Fibroblast of lung (primary cell): ENCODE measurements around the gene SAFB. TPM values are rescaled to one million over a fixed set of nuclear protein-coding genes. Genes with fewer than 3 reads are reported as not detected.

ENCODE experiments used
- DNase-seq, 2 donors: peaks; one replicate each; pipeline versions ENCODE4 v3.0.0 to v3.0.0-alpha.2; 2010; ENCODE audit warnings: low read depth in 2 of 2
- H2AFZ ChIP-seq: 2 replicates; pipeline ENCODE4 v1.5.1; 2012; ENCODE audit warnings: low read length, control low read depth, inconsistent platforms
- H3K27ac ChIP-seq: 2 replicates; pipeline ENCODE4 v1.5.1; 2011; ENCODE audit warnings: low read length, control low read depth; ENCODE audit not compliant: insufficient read depth
- H3K27me3 ChIP-seq: 2 replicates; pipeline ENCODE4 v1.5.1; 2011; ENCODE audit warnings: mild to moderate bottlenecking, low read length; ENCODE audit not compliant: control insufficient read depth, insufficient read depth
- H3K36me3 ChIP-seq: 2 replicates; pipeline ENCODE4 v1.5.1; 2011; ENCODE audit warnings: low read length; ENCODE audit not compliant: control insufficient read depth, insufficient read depth
- H3K4me1 ChIP-seq: 2 replicates; pipeline ENCODE4 v1.5.1; 2011; ENCODE audit warnings: low read length; ENCODE audit not compliant: control insufficient read depth, insufficient read depth; ENCODE audit errors: extremely low read depth
- H3K4me2 ChIP-seq: 2 replicates; pipeline ENCODE4 v1.5.1; 2011; ENCODE audit warnings: low read length, control low read depth; ENCODE audit not compliant: insufficient read depth; ENCODE audit errors: extremely low read depth
- H3K4me3 ChIP-seq, 4 experiments: fragments of 200-600 bp in 1 of 4; sonication (generic) in 1 of 4; replicated peaks in 1 of 4; 2 replicates each; pipeline ENCODE4 v1.5.1; 2011 to 2016; ENCODE audit warnings: low read length in 4 of 4, low read depth in 3 of 4, mild to moderate bottlenecking in 3 of 4, control low read depth in 2 of 4, inconsistent platforms in 1 of 4, mixed read lengths in 1 of 4; ENCODE audit not compliant: insufficient read depth in 1 of 4; ENCODE audit errors: control extremely low read depth in 1 of 4
- H3K79me2 ChIP-seq: 2 replicates; pipeline ENCODE4 v1.5.1; 2012; ENCODE audit warnings: mild to moderate bottlenecking, low read length, inconsistent platforms; ENCODE audit not compliant: control insufficient read depth, insufficient read depth
- H3K9ac ChIP-seq: 2 replicates; pipeline ENCODE4 v1.5.1; 2011; ENCODE audit warnings: mild to moderate bottlenecking, low read length, control low read depth; ENCODE audit not compliant: insufficient read depth
- H3K9me3 ChIP-seq: 2 replicates; pipeline ENCODE4 v1.5.1; 2012; ENCODE audit warnings: low read depth, low read length; ENCODE audit not compliant: control insufficient read depth, insufficient read depth
- H4K20me1 ChIP-seq: 2 replicates; pipeline ENCODE4 v1.5.1; 2011; ENCODE audit warnings: low read length; ENCODE audit not compliant: control insufficient read depth, insufficient read depth; ENCODE audit errors: extremely low read depth
- EZH2 ChIP-seq: IDR thresholded peaks from 2 replicates; pipeline ENCODE4 v1.5.1; 2012; ENCODE audit warnings: low read length, control low read depth, mild to moderate bottlenecking; ENCODE audit errors: missing control alignments
- polyA plus RNA-seq, 2 donors: library from polyadenylated mRNA; depleted of rRNA in 1 of 2; stranded (reverse) in 1 of 2; unstranded in 1 of 2; fragments of >200 nt; gene quantifications; 2 replicates each; pipeline ENCODE4 v1.2.1, GENCODE V29; 2011 to 2012; ENCODE audit warnings: missing spikeins in 1 of 2
- total RNA-seq: library from RNA; depleted of rRNA; stranded (reverse); fragments of >200 nt; gene quantifications from 2 replicates; pipeline ENCODE4 v1.2.1, GENCODE V29; 2014
- TF ChIP-seq, protein P1 (sequence below), 2 donors: IDR thresholded peaks in 1 of 2; conservative IDR thresholded peaks in 1 of 2; 1 replicate in 1 of 2; 2 replicates in 1 of 2; pipeline ENCODE4 v1.5.1; 2011 to 2012; ENCODE audit warnings: low read length in 2 of 2, control low read depth in 1 of 2, inconsistent platforms in 1 of 2, low read depth in 1 of 2, mild to moderate bottlenecking in 1 of 2

The SAFB gene
- total and polyA plus RNA-seq, 2 donors (not counting 1 experiment from before 2014, with no cell fraction given): 28.0 to 51.0 TPM

DNA sequence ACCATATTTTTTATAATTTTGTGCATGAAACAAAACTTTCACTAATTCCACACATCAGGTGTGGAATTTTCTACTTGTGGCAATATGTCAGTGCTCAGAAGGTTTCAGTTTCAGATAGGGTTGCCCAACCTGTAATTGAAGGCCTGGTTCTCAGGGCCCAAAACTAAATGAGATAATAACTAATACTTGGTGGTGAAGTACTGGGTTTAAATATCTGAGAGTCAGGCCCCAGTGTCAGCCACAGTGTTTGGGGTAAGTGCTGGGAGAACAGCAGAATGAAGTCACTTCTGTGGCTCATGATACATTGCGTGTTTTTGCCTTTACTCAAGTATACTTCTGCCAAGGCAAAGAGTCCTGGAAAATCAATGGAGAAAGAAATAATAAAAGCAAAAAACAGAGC, 5.6 kb downstream of the SAFB start:
- DNase-seq: peak; percentile 43 to 70
- no peaks in the 10 kb centered on the region for H3K9me3 ChIP-seq
- TF ChIP-seq, protein P1, sequence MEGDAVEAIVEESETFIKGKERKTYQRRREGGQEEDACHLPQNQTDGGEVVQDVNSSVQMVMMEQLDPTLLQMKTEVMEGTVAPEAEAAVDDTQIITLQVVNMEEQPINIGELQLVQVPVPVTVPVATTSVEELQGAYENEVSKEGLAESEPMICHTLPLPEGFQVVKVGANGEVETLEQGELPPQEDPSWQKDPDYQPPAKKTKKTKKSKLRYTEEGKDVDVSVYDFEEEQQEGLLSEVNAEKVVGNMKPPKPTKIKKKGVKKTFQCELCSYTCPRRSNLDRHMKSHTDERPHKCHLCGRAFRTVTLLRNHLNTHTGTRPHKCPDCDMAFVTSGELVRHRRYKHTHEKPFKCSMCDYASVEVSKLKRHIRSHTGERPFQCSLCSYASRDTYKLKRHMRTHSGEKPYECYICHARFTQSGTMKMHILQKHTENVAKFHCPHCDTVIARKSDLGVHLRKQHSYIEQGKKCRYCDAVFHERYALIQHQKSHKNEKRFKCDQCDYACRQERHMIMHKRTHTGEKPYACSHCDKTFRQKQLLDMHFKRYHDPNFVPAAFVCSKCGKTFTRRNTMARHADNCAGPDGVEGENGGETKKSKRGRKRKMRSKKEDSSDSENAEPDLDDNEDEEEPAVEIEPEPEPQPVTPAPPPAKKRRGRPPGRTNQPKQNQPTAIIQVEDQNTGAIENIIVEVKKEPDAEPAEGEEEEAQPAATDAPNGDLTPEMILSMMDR (conservative IDR thresholded peaks at IDR 0.05 in 1 of 2, IDR thresholded peaks at IDR 0.05 in 1 of 2; ENCODE audit: low read depth in 1 of 2, low read length in 2 of 2): no peak
- no peak for TF ChIP-seq EZH2
- H4K20me1 ChIP-seq: peaks cover 2% of the 10 kb centered on the region
- peaks cover 6% of the 10 kb centered on the region for H3K36me3 ChIP-seq
- H3K4me2 ChIP-seq: no peak overlapping the region
- H3K27ac ChIP-seq: no peak overlapping the region
- H3K4me1 ChIP-seq: peaks cover 23% of the 10 kb centered on the region
- no peaks in the 10 kb centered on the region for H3K27me3 ChIP-seq
- no peak overlapping the region for H2AFZ ChIP-seq
- no peak overlapping the region for H3K4me3 ChIP-seq
- no peak overlapping the region for H3K9ac ChIP-seq
- peaks cover 96% of the 10 kb centered on the region for H3K79me2 ChIP-seq

DNA sequence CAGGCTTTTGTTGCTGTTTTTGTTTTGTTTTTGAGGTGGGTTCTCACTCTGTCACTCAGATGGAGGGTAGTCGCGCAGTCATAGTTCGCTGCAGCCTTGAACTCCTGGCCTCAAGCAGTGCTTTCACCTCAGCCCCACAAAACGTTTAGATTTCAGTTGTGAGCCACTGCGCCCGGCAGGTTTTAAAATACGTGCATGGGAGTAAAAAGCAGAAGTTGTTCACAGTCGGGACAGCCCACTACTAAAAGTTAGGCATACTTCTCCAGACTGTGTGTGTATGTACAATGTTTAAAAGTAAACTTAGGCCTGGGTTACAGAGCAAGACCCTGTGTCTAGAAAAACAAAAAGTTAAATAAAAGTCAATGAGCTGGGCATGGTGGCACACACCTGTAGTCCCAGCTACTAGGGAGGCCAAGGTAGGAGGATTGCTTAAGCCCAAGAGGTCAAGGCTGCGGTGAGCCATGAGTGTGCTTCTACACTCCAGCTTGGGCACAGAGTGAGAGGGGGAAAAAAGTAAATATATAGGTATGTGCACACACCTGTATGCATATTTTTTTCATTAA, 6.1 kb downstream of the SAFB start:
- Histone ChIP-seq H3K36me3 (peaks cover 6% of the 10 kb centered on the region), H3K4me2 (no peak overlapping the region), H3K9ac (no peak overlapping the region), H2AFZ (no peak overlapping the region), H3K4me1 (peaks cover 23% of the 10 kb centered on the region), H3K27me3 (no peaks in the 10 kb centered on the region), H3K27ac (peak overlapping the region; percentile 32), H3K9me3 (no peaks in the 10 kb centered on the region), H4K20me1 (peaks cover 2% of the 10 kb centered on the region), H3K79me2 (peaks cover 95% of the 10 kb centered on the region), H3K4me3 (no peak overlapping the region)
- TF ChIP-seq, protein P1 (conservative IDR thresholded peaks at IDR 0.05 in 1 of 2, IDR thresholded peaks at IDR 0.05 in 1 of 2; ENCODE audit: low read depth in 1 of 2, low read length in 2 of 2): no peak
- no peak for TF ChIP-seq EZH2
- DNase-seq: no peak

DNA sequence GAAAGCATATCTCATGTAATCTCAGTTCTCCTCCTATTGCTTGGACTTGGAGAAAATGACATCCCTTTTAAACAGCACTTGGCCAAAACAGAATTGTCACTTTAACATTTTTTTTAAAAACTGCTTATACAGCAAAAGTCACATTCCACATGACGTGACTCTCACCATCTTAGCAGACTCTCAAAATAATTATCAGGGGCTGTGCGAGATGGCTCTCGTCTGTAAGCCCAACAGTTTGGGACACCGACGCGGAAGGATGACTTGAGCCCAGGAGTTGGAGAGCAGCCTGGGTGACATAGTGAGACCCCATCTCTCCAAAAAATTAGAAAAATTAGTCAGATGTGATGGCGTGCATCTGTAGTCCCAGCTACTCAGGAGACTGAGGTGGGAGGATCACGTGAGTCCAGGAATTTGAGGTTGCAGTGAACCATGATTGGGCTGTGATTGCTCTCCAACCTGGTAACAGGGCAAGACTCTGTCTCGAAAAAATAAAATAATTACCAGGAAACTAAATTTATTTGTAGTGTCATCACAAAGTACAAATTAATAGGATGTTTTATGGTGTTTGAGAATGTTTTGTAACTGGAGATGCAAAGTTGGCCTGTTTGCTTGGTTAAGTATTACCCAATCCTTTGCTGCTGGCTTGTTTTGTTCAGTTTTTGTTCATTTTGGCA, 8.8 kb downstream of the SAFB start:
- no peak overlapping the region for H2AFZ ChIP-seq
- H3K9ac ChIP-seq: no peak overlapping the region
- H3K27me3 ChIP-seq: no peaks in the 10 kb centered on the region
- no peaks in the 10 kb centered on the region for H3K9me3 ChIP-seq
- H3K4me2 ChIP-seq: peak overlapping the region; percentile 44
- no peak overlapping the region for H3K27ac ChIP-seq
- H3K4me3 ChIP-seq: peak overlapping the region in 1 of 4 experiments; percentile 14
- peaks cover 4% of the 10 kb centered on the region for H3K36me3 ChIP-seq
- TF ChIP-seq EZH2: no peak
- TF ChIP-seq, protein P1 (conservative IDR thresholded peaks at IDR 0.05 in 1 of 2, IDR thresholded peaks at IDR 0.05 in 1 of 2; ENCODE audit: low read depth in 1 of 2, low read length in 2 of 2): no peak
- DNase-seq: peak in 1 of 2 donors; percentile 40
- peaks cover 15% of the 10 kb centered on the region for H3K4me1 ChIP-seq
- H3K79me2 ChIP-seq: peaks cover 94% of the 10 kb centered on the region
- peaks cover 2% of the 10 kb centered on the region for H4K20me1 ChIP-seq
